ENCODE measurements around the gene ZSWIM6.
"Not testable (repeated sequence)": the region's sequence is repeated elsewhere in the genome, so short reads cannot be mapped to it uniquely, and the experiment has no call there.

The ZSWIM6 gene

GRCh38 chr5:61405511-61406295 lies 73.6 kb downstream of the ZSWIM6 start:
- H3K4me3 ChIP-seq (ENCODE audit: low read depth, low read length), result no peak overlapping the region

GRCh38 chr5:61406497-61406896 lies 74.4 kb downstream of the ZSWIM6 start:
- H3K4me3 ChIP-seq (ENCODE audit: low read depth, low read length), result not testable (repeated sequence)

- no peak overlapping the region for H3K4me3 ChIP-seq (ENCODE audit: low read depth, low read length)
Measured at GRCh38 chr5:61407706-61408270, 75.7 kb downstream of the ZSWIM6 start.

GRCh38 chr5:61408476-61409168 lies 76.6 kb downstream of the ZSWIM6 start:
- peak overlapping the region; percentile 21 for H3K4me3 ChIP-seq (ENCODE audit: low read depth, low read length)

- H3K4me3 ChIP-seq (ENCODE audit: low read depth, low read length), result no peak overlapping the region
Measured at GRCh38 chr5:61409568-61409967, 77.5 kb downstream of the ZSWIM6 start.

- no peak overlapping the region for H3K4me3 ChIP-seq (ENCODE audit: low read depth, low read length)
Measured at GRCh38 chr5:61410811-61411210, 78.8 kb downstream of the ZSWIM6 start.

GRCh38 chr5:61412361-61412760 lies 80.3 kb downstream of the ZSWIM6 start:
- H3K4me3 ChIP-seq (ENCODE audit: low read depth, low read length), result no peak overlapping the region

GRCh38 chr5:61413205-61413604 lies 81.1 kb downstream of the ZSWIM6 start:
- H3K4me3 ChIP-seq (ENCODE audit: low read depth, low read length), result not testable (repeated sequence)

- H3K4me3 ChIP-seq (ENCODE audit: low read depth, low read length), result no peak overlapping the region
Measured at GRCh38 chr5:61414806-61415205, 82.7 kb downstream of the ZSWIM6 start.

GRCh38 chr5:61416010-61416409 lies 84.0 kb downstream of the ZSWIM6 start:
- H3K4me3 ChIP-seq (ENCODE audit: low read depth, low read length), result no peak overlapping the region

- no peak overlapping the region for H3K4me3 ChIP-seq (ENCODE audit: low read depth, low read length)
Measured at GRCh38 chr5:61416420-61416819, 84.4 kb downstream of the ZSWIM6 start.

GRCh38 chr5:61417340-61417739 lies 85.3 kb downstream of the ZSWIM6 start:
- no peak overlapping the region for H3K4me3 ChIP-seq (ENCODE audit: low read depth, low read length)

GRCh38 chr5:61417851-61418250 lies 85.8 kb downstream of the ZSWIM6 start:
- no peak overlapping the region for H3K4me3 ChIP-seq (ENCODE audit: low read depth, low read length)

GRCh38 chr5:61419106-61419505 lies 87.0 kb downstream of the ZSWIM6 start:
- H3K4me3 ChIP-seq (ENCODE audit: low read depth, low read length), result no peak overlapping the region

- no peak overlapping the region for H3K4me3 ChIP-seq (ENCODE audit: low read depth, low read length)
Measured at GRCh38 chr5:61420016-61420415, 88.0 kb downstream of the ZSWIM6 start.

- not testable (repeated sequence) for H3K4me3 ChIP-seq (ENCODE audit: low read depth, low read length)
Measured at GRCh38 chr5:61421262-61421661, 89.2 kb downstream of the ZSWIM6 start.

- H3K4me3 ChIP-seq (ENCODE audit: low read depth, low read length), result no peak overlapping the region
Measured at GRCh38 chr5:61423487-61424145, 91.6 kb downstream of the ZSWIM6 start.

GRCh38 chr5:61425918-61426317 lies 93.9 kb downstream of the ZSWIM6 start:
- no peak overlapping the region for H3K4me3 ChIP-seq (ENCODE audit: low read depth, low read length)

- no peak overlapping the region for H3K4me3 ChIP-seq (ENCODE audit: low read depth, low read length)
Measured at GRCh38 chr5:61429906-61430305, 97.8 kb downstream of the ZSWIM6 start.

- H3K4me3 ChIP-seq (ENCODE audit: low read depth, low read length), result no peak overlapping the region
Measured at GRCh38 chr5:61431923-61432620, 100.0 kb downstream of the ZSWIM6 start.

- H3K4me3 ChIP-seq (ENCODE audit: low read depth, low read length), result no peak overlapping the region
Measured at GRCh38 chr5:61435368-61435767, 103.3 kb downstream of the ZSWIM6 start.

Data from iPS-11a (cell line).